Choroid plexus epithelial cell (primary cell): ENCODE results near the gene SCARF1.

ENCODE experiments used
- DNase-seq: peaks from one replicate; pipeline ENCODE4 v3.0.0-alpha.2; 2010; ENCODE audit warnings: low read depth
- H3K4me3 ChIP-seq: 2 replicates; pipeline ENCODE4 v1.5.1; 2011; ENCODE audit warnings: low read depth, mild to moderate bottlenecking, control low read depth, low read length, moderate library complexity
- CTCF ChIP-seq: conservative IDR thresholded peaks from 2 replicates; pipeline ENCODE4 v1.5.1; 2011; ENCODE audit warnings: low read depth, mild to moderate bottlenecking, control low read depth, inconsistent platforms, low read length, moderate library complexity

The SCARF1 gene

DNA sequence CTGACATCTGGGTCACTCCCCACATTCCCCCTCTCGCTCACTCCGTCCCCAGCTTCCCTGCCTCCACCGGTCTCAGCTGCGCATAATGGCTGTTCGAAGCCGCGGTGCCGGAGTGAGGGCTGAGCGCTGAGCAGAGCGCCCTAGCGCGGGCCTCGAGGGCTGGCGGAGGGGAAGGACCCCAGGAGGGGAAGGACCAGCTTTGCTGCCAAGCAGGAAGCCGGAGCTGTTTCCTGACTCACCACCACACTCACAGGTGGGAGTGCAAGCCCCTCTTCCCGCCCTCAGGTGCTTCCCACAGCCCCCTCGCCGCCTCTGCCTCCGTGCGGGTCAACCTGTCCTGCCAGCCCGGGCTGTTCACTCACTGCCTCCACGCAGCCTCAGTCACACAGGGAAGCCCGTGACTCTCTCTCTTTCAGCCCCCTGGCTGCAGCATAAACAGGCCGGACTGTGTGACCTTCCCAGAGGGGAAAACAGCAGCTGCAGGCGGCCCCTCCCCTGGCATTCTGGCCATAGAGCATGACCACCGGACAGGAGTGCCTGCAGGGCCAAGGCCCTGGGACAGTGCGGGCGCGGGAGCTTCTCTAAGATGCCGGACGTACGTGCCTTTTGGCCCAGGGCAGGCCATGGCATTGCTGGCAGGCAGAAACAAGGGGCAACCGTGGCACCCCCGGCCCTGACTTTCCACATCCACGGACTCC, 40.6 kb downstream of the SCARF1 start:
- no peak for TF ChIP-seq CTCF
- H3K4me3 ChIP-seq: no peak overlapping the region
- DNase-seq: no peak

DNA sequence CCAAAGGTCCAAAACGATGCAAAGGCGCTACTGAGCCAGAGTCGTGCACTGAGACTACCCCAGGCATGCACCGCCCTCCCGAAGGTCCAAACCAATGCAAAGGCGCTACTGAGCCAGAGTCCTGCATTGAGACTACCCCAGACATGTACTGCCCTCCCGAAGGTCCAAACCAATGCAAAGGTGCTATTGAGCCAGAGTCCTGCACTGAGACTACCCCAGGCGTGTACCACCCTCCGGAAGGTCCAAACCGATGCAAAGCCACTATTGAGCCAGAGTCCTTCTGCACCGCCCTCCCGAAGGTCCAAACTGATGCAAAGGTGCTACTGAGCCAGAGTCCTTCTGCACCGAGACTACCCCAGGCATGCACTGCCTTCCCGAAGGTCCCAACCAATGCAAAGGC, 44.0 kb downstream of the SCARF1 start:
- TF ChIP-seq CTCF: no peak
- no peak overlapping the region for H3K4me3 ChIP-seq
- no peak for DNase-seq

GRCh38 chr17:1598399-1599095, 47.0 kb downstream of the SCARF1 start:
- no peak overlapping the region for H3K4me3 ChIP-seq
- DNase-seq: no peak
- TF ChIP-seq CTCF: no peak

DNA sequence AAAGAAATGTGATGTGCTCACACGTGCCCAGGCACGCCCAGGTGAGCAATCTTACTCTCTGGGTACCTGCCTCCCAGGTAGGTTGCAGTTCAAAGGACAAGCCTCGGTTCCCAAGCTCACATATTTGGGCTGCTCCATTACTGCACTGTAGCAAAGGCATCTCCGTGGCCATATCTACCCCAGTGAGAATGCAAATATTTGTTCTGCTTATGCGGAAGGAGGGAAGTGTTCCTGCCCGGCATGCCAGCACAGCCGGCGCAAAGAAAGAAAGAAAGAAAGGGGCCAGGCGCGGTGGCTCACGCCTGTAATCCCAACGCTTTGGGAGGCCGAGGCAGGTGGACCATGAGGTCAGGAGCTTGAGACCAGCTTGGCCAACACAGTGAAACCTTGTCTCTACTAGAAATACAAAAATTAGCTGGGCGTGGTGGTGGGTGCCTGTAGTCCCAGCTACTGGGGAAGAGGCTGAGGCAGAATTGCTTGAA, 47.6 kb downstream of the SCARF1 start:
- no peak for TF ChIP-seq CTCF
- no peak for DNase-seq
- no peak overlapping the region for H3K4me3 ChIP-seq

DNA sequence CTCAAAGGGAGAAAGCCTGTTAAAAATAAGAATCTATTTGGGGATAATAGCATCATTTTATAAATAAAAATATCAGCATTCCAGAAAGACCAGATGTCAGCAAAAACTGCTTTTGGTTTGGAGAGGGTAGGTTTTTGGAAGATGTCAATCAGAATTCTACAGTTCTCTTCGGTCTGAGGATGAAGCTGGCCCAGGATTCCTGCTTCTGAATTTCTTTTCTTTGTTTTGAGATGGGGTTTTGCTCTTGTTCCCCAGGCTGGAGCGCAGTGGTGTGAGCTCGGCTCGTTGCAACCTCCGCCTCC, 52.0 kb downstream of the SCARF1 start:
- no peak for DNase-seq
- no peak overlapping the region for H3K4me3 ChIP-seq
- no peak for TF ChIP-seq CTCF

DNA sequence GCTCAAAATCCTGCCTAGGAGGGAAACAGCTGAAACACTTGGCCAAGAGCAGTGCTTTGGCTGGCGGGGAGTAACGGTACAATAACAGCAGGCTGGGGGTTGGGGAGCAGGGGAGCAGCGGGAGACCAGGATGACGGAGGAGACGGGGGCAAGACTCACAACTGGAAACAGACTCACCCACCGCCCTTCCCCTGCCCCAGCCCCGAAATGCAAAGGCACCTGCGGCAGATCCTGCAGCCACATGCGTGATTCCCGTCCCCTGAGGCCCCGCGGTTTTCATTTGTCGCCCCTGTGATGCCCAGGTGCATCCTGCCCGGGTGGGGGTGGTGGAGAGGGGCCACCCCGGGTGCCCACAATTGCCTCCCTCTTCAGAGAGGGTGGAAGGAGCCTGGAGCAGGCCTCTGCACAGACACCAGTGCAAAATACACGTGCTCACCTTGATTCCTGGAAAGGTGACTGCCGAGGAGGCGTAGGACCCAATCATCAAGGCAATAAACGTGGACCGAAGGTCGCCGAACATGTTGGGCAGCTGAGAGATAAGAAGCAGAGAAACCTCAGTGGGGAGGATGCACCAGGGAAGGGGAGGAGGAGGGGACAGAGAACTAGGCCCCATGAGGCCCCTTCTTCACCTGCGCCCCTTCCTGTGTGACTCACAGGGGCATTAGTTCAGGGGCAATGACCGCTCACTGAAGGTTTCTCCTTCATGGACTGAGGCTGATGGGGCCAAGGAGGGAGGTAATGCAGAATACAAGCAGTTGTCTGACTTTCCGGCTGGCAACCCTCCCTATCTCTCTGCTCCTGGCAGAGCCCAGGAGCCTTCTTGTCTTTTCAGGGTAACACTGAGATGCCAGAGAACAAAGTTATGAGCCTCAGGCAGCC, 52.5 kb downstream of the SCARF1 start:
- H3K4me3 ChIP-seq: no peak overlapping the region
- peak; percentile 17 for DNase-seq
- no peak for TF ChIP-seq CTCF
